ENCODE data around the gene DNM2. TPM values are rescaled to one million over a fixed set of nuclear protein-coding genes. Genes with fewer than 3 reads are reported as not detected.

DNM2 gene
- total and polyA plus RNA-seq, 2 donors (not counting 1 experiment from before 2014, with no cell fraction given) = 42.6 to 76.8 TPM

DNA sequence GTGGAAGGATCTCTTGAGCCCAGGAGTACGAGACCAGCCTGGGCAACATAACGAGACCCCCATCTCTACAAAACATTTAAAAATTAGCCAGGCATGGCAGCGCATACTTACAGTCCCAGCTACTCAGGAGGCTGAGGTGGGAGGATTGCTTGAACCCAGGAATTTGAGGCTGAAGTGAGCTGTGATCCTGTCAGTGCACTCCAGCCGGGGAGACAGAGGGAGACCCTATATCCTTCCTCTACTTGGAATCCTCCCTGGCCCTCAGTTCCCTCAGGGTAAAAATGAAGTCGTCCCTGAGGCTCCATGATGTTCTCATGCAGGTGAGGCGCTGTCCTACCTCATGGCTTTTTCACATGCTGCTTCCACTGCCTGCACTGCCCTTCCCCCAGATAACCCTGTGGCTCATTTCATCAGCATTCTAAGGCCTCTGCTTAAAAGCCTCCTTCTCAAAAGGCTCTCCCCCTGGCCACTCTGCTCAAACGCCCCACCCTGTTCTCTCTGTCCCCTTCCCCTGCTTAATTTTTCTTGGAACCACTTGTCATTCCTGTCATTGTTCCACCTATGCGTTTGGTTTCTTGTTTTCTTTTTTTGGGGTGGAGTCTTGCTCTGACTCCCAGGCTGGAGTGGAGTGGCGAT lies 19.2 kb downstream of the DNM2 start:
- H3K79me2 ChIP-seq (ENCODE audit: control insufficient read depth, insufficient read depth, low read length) = peaks cover 44% of the 10 kb centered on the region
- DNase-seq (ENCODE audit: low read depth in 2 of 2) = no peak

DNA sequence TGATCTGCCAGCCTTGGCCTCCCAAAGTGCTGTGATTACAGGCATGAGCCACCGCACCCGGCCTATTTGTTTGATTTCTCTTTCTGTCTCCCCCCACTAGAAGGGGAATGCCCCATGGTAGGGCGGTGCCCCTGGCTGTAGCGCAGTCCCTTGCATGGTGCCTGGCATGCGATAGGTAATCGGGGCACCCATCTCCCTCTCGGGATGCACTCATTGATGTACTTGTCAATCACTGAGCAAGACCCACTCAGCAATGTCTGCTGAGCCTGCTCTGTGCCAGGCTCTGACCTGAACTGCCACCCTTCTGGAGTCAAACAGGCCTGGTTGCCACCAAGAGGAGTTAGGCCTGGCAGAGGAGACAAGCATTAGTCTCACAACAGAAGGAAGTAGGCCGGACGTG lies 19.8 kb downstream of the DNM2 start:
- Histone ChIP-seq H3K27me3 (ENCODE audit: control insufficient read depth, insufficient read depth, low read length) (no peaks in the 10 kb centered on the region), H3K79me2 (ENCODE audit: control insufficient read depth, insufficient read depth, low read length) (peaks cover 51% of the 10 kb centered on the region), H3K9me3 (ENCODE audit: control insufficient read depth, insufficient read depth, low read depth, low read length) (no peaks in the 10 kb centered on the region), H3K36me3 (ENCODE audit: control insufficient read depth, insufficient read depth, low read length) (no peaks in the 10 kb centered on the region), H3K27ac (ENCODE audit: insufficient read depth, low read length) (no peak overlapping the region), H3K4me2 (ENCODE audit: extremely low read depth, insufficient read depth, low read length) (no peak overlapping the region), H3K4me1 (ENCODE audit: control insufficient read depth, extremely low read depth, insufficient read depth, low read length) (no peaks in the 10 kb centered on the region), H3K4me3 (replicated peaks in 1 of 4; ENCODE audit: control extremely low read depth in 1 of 4, insufficient read depth in 1 of 4, low read depth in 3 of 4, low read length in 4 of 4) (no peak overlapping the region), H4K20me1 (ENCODE audit: control insufficient read depth, extremely low read depth, insufficient read depth, low read length) (peaks cover 1% of the 10 kb centered on the region), H3K9ac (ENCODE audit: insufficient read depth, low read length) (no peak overlapping the region), H2AFZ (ENCODE audit: low read length) (no peak overlapping the region)
- DNase-seq (ENCODE audit: low read depth in 2 of 2) = no peak
- TF ChIP-seq, protein P1, sequence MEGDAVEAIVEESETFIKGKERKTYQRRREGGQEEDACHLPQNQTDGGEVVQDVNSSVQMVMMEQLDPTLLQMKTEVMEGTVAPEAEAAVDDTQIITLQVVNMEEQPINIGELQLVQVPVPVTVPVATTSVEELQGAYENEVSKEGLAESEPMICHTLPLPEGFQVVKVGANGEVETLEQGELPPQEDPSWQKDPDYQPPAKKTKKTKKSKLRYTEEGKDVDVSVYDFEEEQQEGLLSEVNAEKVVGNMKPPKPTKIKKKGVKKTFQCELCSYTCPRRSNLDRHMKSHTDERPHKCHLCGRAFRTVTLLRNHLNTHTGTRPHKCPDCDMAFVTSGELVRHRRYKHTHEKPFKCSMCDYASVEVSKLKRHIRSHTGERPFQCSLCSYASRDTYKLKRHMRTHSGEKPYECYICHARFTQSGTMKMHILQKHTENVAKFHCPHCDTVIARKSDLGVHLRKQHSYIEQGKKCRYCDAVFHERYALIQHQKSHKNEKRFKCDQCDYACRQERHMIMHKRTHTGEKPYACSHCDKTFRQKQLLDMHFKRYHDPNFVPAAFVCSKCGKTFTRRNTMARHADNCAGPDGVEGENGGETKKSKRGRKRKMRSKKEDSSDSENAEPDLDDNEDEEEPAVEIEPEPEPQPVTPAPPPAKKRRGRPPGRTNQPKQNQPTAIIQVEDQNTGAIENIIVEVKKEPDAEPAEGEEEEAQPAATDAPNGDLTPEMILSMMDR (conservative IDR thresholded peaks at IDR 0.05 in 1 of 2, IDR thresholded peaks at IDR 0.05 in 1 of 2; ENCODE audit: low read depth in 1 of 2, low read length in 2 of 2) = no peak
- no peak for TF ChIP-seq EZH2 (IDR thresholded peaks at IDR 0.05; ENCODE audit: low read length, missing control alignments)

More for the DNA sequence above, 19.2 kb downstream of the DNM2 start:
- Histone ChIP-seq H3K4me2 (ENCODE audit: extremely low read depth, insufficient read depth, low read length) (no peak overlapping the region), H3K4me3 (replicated peaks in 1 of 4; ENCODE audit: control extremely low read depth in 1 of 4, insufficient read depth in 1 of 4, low read depth in 3 of 4, low read length in 4 of 4) (no peak overlapping the region), H3K36me3 (ENCODE audit: control insufficient read depth, insufficient read depth, low read length) (no peaks in the 10 kb centered on the region), H3K27ac (ENCODE audit: insufficient read depth, low read length) (no peak overlapping the region), H2AFZ (ENCODE audit: low read length) (no peak overlapping the region), H3K9me3 (ENCODE audit: control insufficient read depth, insufficient read depth, low read depth, low read length) (no peaks in the 10 kb centered on the region), H3K9ac (ENCODE audit: insufficient read depth, low read length) (no peak overlapping the region), H4K20me1 (ENCODE audit: control insufficient read depth, extremely low read depth, insufficient read depth, low read length) (peaks cover 1% of the 10 kb centered on the region), H3K27me3 (ENCODE audit: control insufficient read depth, insufficient read depth, low read length) (no peaks in the 10 kb centered on the region), H3K4me1 (ENCODE audit: control insufficient read depth, extremely low read depth, insufficient read depth, low read length) (no peaks in the 10 kb centered on the region)
- TF ChIP-seq, protein P1 (conservative IDR thresholded peaks at IDR 0.05 in 1 of 2, IDR thresholded peaks at IDR 0.05 in 1 of 2; ENCODE audit: low read depth in 1 of 2, low read length in 2 of 2) = no peak
- no peak for TF ChIP-seq EZH2 (IDR thresholded peaks at IDR 0.05; ENCODE audit: low read length, missing control alignments)

DNA sequence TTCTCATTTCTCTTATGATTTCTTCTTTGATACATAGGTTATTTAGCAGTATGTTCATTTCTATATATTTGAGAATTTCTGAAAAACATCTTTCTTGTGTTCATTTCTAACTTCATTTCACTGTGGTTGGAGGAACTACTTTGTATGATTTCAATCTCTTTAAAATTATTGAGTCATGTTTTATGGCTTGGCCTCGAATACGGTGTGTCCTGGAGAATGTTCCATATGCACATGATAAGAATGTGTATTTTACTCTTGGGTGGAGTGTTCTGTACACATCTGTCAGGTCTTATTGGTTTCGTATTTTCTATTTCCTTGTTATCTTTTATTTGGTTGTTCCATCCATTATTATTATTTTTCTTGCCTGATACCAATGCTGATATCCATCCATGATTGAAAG lies 22.9 kb downstream of the DNM2 start:
- DNase-seq (ENCODE audit: low read depth in 2 of 2) = no peak
- H3K27ac ChIP-seq (ENCODE audit: insufficient read depth, low read length) = no peak overlapping the region
- no peak for TF ChIP-seq EZH2 (IDR thresholded peaks at IDR 0.05; ENCODE audit: low read length, missing control alignments)
- TF ChIP-seq, protein P1 (conservative IDR thresholded peaks at IDR 0.05 in 1 of 2, IDR thresholded peaks at IDR 0.05 in 1 of 2; ENCODE audit: low read depth in 1 of 2, low read length in 2 of 2) = no peak
- peaks cover 2% of the 10 kb centered on the region for H3K4me1 ChIP-seq (ENCODE audit: control insufficient read depth, extremely low read depth, insufficient read depth, low read length)
- no peaks in the 10 kb centered on the region for H3K27me3 ChIP-seq (ENCODE audit: control insufficient read depth, insufficient read depth, low read length)
- peaks cover 1% of the 10 kb centered on the region for H4K20me1 ChIP-seq (ENCODE audit: control insufficient read depth, extremely low read depth, insufficient read depth, low read length)
- no peaks in the 10 kb centered on the region for H3K36me3 ChIP-seq (ENCODE audit: control insufficient read depth, insufficient read depth, low read length)
- H3K9me3 ChIP-seq (ENCODE audit: control insufficient read depth, insufficient read depth, low read depth, low read length) = no peaks in the 10 kb centered on the region
- H2AFZ ChIP-seq (ENCODE audit: low read length) = no peak overlapping the region
- no peak overlapping the region for H3K4me2 ChIP-seq (ENCODE audit: extremely low read depth, insufficient read depth, low read length)
- H3K9ac ChIP-seq (ENCODE audit: insufficient read depth, low read length) = no peak overlapping the region
- peaks cover 53% of the 10 kb centered on the region for H3K79me2 ChIP-seq (ENCODE audit: control insufficient read depth, insufficient read depth, low read length)
- no peak overlapping the region for H3K4me3 ChIP-seq (replicated peaks in 1 of 4; ENCODE audit: control extremely low read depth in 1 of 4, insufficient read depth in 1 of 4, low read depth in 3 of 4, low read length in 4 of 4)

Measured in fibroblast of lung (primary cell).